Ovary (tissue), 3 donors: ENCODE measurements around the gene BATF3.

Source experiments
- CTCF ChIP-seq, 3 donors: fragments of 450-650 bp in 2 of 3; fragments of 200-600 bp in 1 of 3; IDR thresholded peaks; one replicate each; pipeline versions ENCODE4 v1.5.1 to v1.8.0; 2016 to 2022; ENCODE audit warnings: antibody characterized with exemption in 3 of 3, mild to moderate bottlenecking in 1 of 3
- EP300 ChIP-seq: sonication (generic); formaldehyde crosslinking; IDR thresholded peaks from one replicate; pipeline ENCODE4 v1.6.1; 2017; ENCODE audit warnings: antibody characterized with exemption
- POLR2A ChIP-seq: fragments of 450-650 bp; IDR thresholded peaks from one replicate; pipeline ENCODE4 v1.6.1; 2017; ENCODE audit warnings: antibody characterized with exemption, mild to moderate bottlenecking, moderate library complexity
- donor health status: DM: no; HTN: no; CAD: no.

GRCh38 chr1:212678456-212679410 is 20.9 kb downstream of the BATF3 start:
- TF ChIP-seq CTCF (IDR thresholded peaks at IDR 0.05) (no peak), POLR2A (no peak), EP300 (no peak)
